GM18526 (cell line): Measurements from ENCODE around the gene UQCRC2.

Experiments used
- POLR2A ChIP-seq: IDR thresholded peaks from 3 replicates; pipeline ENCODE4 v1.6.1; 2011; ENCODE audit not compliant: insufficient read length; ENCODE audit errors: extremely low read depth

UQCRC2 gene

DNA sequence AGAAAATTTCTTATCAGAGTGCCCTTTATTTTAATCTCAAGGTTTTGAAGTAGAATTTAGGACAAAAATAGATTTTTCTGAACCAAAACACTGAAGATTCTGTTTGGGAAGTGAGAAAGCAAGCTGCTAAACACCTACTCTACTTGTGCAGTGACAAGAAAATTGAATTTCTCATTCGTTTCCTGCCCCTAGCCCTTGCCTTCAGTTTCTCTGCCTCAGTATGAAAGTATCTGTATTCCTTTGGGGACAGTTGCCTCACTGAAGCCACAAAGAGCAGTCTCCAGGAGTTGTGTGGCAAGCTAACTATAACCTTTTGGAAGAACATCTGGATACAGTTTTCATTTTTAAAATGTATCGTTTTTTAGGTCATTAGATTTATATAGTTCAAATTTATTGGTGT, 74.5 kb downstream of the UQCRC2 start:
- no peak for TF ChIP-seq POLR2A

DNA sequence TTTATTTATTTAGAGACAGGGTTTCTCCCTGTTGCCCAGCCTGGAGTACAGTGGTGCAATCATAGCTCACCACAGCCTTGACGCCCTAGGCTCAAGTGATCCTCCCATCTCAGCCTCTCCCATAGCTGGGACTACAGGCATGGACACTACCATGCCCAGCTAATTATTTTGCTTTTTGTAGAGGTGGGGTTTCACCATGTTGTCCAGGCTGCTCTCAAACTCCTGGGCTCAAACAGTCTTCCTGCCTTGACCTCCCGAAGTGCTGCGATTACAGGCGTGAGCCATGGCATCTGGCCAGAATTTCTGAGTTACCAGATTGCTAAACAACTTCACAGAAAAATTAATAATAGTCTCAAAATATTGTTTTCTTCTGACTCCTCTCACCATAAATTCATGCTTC, 76.5 kb downstream of the UQCRC2 start:
- no peak for TF ChIP-seq POLR2A

DNA sequence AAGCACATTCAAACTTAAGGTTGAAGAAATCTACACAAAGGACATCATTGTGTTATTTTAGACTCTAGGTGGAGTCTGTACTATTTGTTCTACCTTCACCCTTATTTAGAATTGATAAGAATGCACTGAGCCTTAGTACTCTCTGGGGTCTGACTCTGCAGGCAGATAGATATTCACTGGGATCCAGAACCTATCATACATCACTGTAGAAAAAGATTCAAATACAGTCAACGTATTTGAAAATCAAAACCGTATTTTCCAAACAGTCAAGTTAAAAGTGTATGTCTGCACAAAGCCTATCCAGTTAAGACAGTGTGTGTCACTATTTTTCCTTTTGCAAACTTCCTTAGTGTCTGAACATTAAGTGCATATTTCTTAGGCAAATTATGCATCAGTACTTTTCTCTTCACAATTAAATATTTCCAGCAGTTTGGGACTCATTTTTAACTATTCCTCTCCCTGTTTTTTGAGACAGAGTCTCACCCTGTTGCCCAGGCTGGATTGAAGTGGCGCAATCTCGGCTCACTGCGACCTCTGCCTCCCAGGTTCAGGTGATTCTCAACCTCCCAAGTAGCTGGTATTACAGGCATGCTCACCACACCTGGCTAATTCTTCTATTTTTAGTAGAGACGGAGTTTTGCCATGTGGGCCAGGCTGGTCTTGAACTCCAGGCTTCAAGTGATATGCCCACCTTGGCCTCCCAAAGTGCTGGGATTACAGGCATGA, 77.1 kb downstream of the UQCRC2 start:
- TF ChIP-seq POLR2A, result no peak

DNA sequence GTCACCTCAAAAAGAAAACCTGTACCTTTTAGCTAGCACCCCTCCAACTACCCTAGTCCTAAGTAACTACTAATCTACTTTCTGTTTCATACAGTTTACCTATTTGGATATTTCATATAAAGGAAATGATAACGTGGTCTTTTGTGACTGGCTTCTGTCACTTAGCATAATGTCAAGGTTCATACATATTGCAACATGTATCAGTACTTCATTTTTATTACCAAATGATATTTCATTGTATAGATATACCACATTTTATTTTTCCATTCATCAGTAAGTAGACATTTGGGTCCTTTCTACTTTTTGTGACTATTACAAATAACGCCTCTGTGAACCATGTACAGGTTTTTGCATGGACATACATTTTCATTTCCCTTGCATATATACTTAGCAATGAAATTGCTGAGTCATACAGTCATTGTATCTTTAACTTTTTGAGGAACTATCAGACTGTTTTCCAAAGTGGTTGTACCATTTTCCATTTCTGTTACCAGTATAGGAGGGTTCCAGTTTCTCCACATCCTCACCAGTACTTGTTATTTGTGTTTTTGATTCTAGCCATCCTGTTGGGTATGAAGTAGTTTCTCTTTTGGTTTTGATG, 78.4 kb downstream of the UQCRC2 start:
- no peak for TF ChIP-seq POLR2A
